H54 (cell line): ENCODE results near the gene SLC23A3.
A peak's percentile ranks its signal among the peaks of the same experiment; 100 is the strongest.
"Not testable (repeated sequence)": the region's sequence is repeated elsewhere in the genome, so short reads cannot be mapped to it uniquely, and the experiment has no call there.

ENCODE experiments used
- DNase-seq: peaks from one replicate; pipeline ENCODE4 v3.0.0; 2011; ENCODE audit warnings: low spot score, mixed read lengths; ENCODE audit not compliant: insufficient read length
- FAIRE-seq: peaks from 3 replicates; lab custom pipeline; 2011; peaks lifted over from hg19 to GRCh38; lab: Jason Lieb, UNC
- POLR2A ChIP-seq: IDR thresholded peaks from 2 replicates; pipeline ENCODE4 v1.6.1; 2011; ENCODE audit warnings: low read depth, mild to moderate bottlenecking, low read length

The SLC23A3 gene

DNA sequence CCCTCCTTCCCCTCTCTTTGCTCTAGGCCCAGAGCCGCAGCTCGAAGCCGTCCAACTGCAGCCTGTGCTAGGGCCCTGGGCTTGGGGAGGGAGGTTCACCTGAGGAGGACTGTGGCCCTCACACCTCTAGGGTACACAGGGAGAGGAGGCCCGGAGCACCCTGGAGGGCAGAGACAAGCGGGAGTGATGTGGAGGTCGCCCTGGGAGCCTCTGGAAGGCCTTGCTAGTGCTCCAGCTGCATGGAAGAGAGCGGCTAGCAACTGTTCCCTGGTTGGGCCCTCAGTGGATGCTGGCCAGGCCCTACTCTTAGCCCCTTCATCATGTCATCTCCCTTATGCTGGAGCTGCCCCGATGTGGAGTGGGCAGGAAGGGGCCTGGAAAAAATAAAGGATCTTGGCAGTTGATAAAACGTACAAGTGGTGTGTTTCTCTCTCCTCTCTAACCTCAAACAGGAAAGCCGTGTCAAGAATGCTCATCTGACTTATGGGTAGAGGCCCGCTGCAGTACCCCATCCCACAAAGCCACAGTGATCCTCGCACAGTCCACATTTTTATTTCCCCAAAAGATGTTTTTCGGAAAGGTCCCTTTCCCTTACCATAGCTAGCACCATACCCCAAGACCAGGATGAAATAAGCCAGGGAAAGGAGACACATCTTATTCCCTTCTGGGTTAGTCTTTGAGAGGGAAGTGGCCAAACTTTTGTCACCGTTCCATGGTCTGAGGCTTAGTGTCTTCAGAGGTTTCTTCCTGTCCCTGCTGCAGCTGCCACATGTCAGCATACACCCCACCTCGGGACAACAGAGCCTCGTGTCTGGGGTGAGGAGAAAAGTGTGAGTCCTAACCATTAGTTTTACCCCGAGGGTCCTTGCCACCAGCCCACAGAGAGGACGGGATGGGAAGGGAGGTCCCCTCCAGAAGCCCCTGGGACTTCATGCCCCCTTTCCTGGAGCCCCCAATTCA is 39.7 kb upstream of the SLC23A3 start:
- FAIRE-seq: no peak
- no peak for TF ChIP-seq POLR2A
- DNase-seq: no peak

DNA sequence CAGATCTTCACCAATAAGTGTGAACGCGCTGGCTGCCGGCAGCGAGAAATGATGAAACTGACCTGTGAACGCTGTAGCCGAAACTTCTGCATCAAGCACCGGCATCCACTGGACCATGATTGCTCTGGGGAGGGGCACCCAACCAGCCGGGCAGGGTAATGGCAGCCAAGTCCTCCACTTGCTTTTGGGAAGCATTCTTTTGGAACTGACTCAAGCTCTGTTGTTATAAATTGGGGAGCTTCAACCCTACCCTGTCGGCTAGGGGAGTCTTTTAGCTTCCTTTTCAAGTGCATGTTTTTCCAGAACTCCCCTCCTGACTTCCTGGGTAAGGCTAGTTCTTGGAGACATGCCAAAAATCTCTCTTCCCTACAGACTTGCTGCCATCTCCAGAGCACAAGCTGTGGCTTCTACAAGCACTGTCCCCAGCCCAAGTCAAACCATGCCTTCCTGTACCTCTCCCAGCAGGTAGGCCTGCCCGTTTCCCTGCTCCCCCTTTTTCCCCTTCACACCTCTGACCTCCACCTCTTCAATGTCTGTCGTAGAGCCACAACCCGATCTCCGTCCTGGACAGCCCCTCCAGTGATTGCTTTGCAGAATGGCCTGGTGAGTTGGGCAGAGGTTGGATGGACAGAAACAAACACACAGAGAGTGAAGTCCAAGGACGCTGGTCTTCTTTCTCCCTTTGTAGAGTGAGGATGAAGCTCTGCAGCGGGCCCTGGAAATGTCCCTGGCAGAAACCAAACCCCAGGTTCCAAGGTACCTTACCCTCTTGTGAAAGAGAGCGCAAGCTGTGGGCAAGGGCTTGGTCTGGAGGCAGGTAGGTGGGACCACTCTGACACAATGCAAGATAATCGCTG is 38.3 kb upstream of the SLC23A3 start:
- DNase-seq (no peak), FAIRE-seq (no peak)
- no peak for TF ChIP-seq POLR2A

- FAIRE-seq (no peak), DNase-seq (no peak)
- TF ChIP-seq POLR2A: no peak
These were observed 37.5 kb upstream of the SLC23A3 start for GRCh38 chr2:219207134-219207883.

DNA sequence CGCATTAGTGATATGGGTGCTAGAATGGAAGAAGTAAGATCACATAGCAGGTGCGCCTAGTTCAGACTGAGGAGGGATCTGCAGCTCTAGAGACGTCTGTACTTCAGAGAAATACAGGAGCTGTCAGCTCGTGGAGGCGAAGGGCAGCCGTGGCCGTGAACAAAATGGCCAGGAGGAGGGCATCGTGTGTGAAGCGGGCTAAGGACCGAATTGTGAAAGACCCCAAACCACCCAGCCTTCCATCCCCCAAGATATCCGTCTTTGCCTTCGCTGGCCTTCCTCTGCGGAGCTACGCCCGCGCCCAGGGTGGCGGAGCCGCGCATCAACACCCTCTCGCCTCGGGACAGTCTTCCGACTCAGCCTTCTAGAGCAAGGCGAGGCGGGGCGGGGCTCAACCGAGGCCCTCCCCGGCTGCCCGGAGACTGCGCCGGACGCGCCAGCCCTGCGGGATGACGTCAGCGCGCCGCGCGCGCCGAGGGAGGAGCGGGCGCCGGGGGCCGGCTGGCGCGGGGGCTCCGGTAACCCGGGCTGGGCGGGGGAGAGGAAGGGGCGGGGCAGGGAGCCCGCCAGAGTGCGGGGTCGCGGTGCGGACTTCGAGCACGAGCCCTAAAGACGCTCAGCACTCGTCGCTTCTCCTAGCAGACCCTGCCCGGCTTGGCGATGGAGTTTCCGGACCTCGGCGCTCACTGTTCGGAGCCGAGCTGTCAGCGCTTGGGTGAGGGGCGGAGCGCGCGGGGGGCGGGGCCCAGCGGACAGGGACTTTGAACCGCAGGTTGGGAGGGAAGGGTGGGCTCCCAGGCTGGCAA is 36.7 kb upstream of the SLC23A3 start, which contains the start of gene ZFAND2B:
TSS of gene ZFAND2B (plus strand) at position 455 of the 806 bp plus-strand sequence. CDS start at position 661, 206 bp downstream.
- DNase-seq (peak; percentile 94), FAIRE-seq (no peak)
- peak; percentile 90 for TF ChIP-seq POLR2A

- no peak for DNase-seq
- FAIRE-seq: no peak
- TF ChIP-seq POLR2A: no peak
These were observed 36.1 kb upstream of the SLC23A3 start for GRCh38 chr2:219205981-219206327.

DNA sequence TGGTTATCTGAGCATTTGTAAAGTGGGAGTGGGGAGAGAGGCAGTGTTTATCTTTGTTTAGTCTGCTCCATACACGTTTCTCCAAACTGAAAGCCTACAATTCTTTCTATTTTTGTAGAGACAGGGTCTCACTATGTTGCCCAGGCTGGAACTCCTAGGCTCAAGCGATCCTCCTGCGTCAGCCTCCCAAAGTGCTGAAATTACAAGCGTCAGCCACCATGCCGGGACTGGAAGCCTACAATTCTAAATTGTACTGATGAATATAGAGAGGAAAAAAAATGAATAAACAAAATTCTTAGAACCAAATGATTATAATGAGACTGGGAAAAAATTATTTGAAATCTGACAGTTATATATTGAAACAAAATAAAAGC is 35.3 kb upstream of the SLC23A3 start:
- TF ChIP-seq POLR2A: no peak
- DNase-seq (no peak), FAIRE-seq (no peak)

DNA sequence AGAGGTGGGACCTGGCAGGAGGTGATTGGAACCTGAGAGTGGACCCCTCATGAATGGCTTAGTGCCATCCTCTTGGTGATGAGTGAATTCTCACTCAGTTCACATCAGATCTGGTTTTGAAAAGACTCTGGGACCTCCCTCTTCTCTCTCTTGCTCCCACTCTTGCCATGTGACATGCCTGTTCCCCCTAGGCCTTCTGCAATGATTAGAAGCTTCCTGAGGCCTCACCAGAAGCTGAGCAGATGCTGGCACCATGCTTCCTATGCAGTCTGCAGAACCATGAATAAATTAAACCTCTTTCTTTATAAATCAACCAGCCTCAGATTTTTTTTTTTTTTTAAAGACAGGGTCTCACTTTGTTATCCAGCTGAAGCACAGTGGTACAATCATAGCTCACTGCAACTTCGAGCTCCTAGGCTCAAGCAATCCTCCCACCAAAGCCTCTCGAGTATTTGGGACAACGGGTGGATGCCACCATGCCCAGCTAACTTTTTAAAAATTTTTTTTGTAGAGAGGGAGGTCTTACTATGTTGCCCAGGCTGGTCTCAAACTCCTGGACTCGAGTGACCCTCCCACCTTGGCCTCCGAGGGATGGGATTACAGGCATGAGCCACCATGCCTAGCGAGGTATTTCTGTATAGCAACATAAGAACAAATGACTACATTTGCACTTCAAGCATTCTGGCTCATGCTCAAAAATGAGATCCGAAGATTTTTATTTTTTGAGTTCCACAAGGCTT is 34.8 kb upstream of the SLC23A3 start:
- FAIRE-seq (no peak), DNase-seq (no peak)
- no peak for TF ChIP-seq POLR2A

GRCh38 chr2:219201331-219201730 is 31.5 kb upstream of the SLC23A3 start:
- not testable (repeated sequence) for DNase-seq, FAIRE-seq

DNA sequence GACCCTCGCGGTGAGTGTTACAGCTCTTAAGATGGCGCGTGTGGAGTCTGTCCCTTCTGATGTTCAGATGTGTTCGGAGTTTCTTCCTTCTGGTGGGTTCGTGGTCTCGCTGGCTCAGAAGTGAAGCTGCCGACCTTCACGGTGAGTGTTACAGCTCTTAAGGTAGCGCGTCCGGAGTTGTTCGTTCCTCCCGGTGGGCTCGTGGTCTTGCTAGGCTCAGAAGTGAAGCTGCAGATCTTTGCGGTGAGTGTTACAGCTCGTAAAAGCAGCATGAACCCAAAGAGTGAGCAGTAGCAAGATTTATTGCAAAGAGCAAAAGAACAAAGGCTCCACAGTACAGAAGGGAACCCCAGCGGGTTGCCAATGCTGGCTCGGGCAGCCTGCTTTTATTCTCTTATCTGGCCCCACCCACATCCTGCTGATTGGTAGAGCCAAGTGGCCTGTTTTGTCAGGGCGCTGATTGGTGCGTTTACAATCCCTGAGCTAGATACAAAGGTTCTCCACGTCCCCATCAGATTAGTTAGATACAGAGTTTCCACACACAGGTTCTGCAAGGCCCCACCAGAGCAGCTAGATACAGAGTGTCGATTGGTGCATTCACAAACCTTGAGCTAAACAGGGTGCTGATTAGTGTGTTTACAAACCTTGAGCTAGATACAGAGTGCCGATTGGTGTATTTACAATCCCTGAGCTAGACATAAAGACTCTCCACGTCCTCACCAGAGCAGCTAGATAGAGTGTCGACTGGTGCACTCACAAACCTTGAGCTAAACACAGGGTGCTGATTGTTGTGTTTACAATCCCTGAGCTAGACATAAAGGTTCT is 30.9 kb upstream of the SLC23A3 start:
- not testable (repeated sequence) for DNase-seq, FAIRE-seq

DNA sequence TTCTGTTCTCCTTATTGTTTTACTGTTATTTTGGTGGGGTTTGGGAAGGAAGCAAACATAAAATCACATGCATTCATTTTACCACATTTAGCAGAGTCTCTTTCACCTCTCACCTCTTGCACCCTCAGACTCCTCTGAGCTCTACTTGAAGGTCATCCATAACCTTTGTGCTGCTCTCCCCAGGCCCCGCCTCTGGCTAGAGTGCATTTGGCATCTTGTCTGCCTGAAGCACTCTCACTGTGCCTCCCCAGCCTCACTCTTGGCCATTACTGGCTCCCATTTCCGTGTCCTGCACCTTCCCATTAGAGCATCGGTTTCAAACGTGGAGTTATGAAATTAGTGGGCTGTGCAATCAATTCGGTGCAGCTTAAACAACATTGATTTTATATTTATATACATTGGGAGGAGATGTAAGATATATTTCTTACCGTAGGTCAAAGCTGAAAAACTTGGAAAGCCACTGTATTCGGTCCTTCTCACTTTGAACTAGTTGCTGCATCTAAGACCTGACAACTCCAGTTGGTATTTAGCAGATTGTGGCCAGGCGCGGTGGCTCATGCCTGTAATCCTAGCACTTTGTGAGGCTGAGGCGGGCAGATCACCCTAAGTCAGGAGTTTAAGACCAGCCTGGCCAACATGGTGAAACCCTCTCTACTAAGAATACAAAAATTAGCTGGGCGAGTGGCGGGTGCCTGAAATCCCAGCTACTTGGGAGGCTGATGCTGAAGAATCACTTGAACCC is 29.8 kb upstream of the SLC23A3 start:
- TF ChIP-seq POLR2A: no peak
- no peak for DNase-seq
- FAIRE-seq: no peak

GRCh38 chr2:219198974-219199373 is 29.1 kb upstream of the SLC23A3 start:
- DNase-seq (no peak), FAIRE-seq (no peak)
- no peak for TF ChIP-seq POLR2A
